Stomach smooth muscle (tissue), 2 donors: ENCODE results near the gene KCNH1.

Source experiments
- H3K27ac ChIP-seq: one replicate; pipeline ENCODE4 v1.7.0; 2013; ENCODE audit warnings: mild to moderate bottlenecking, low read length, inconsistent platforms
- H3K27me3 ChIP-seq, 2 donors: one replicate each; pipeline ENCODE4 v1.7.0; 2013; ENCODE audit warnings: low read length in 2 of 2; ENCODE audit not compliant: insufficient read depth in 2 of 2, control insufficient read depth in 1 of 2
- H3K36me3 ChIP-seq, 2 donors: one replicate each; pipeline ENCODE4 v1.7.0; 2013; ENCODE audit warnings: low read length in 2 of 2; ENCODE audit not compliant: control insufficient read depth in 2 of 2, insufficient read depth in 2 of 2
- H3K4me1 ChIP-seq: one replicate; pipeline ENCODE4 v1.7.0; 2013; ENCODE audit warnings: low read length; ENCODE audit not compliant: control insufficient read depth, insufficient read depth
- H3K4me3 ChIP-seq, 2 donors: one replicate each; pipeline ENCODE4 v1.7.0; 2013; ENCODE audit warnings: low read length in 2 of 2
- H3K9ac ChIP-seq, 2 donors: one replicate each; pipeline ENCODE4 v1.7.0; 2013; ENCODE audit warnings: low read length in 2 of 2, mild to moderate bottlenecking in 1 of 2
- H3K9me3 ChIP-seq, 2 donors: one replicate each; pipeline ENCODE4 v1.7.0; 2013; ENCODE audit warnings: low read length in 2 of 2; ENCODE audit not compliant: control insufficient read depth in 2 of 2
- donor health status: healthy.
- donor health status: Pancreatic carcinoma.

The KCNH1 gene

DNA sequence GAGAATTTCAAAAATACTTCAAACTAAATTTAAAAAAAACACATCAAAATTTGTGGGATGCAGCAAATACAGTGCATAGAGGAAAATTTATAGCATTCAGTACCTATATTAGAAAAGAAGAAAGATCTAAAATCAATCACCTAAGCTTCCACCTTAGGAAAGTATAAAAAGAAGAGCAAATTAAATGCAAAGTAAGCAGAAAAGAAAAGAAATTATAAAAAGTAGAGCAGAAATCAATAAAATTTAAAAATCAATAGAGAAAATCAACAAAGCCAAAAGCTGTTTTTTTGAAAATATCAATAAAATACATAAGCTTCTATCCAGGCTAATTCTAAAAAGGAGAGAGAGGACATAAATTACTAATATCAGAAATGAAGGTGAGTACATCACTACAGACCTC, 255.4 kb downstream of the KCNH1 start:
- H3K9me3 ChIP-seq, result no peaks in the 10 kb centered on the region
- no peak overlapping the region for H3K27ac ChIP-seq
- no peaks in the 10 kb centered on the region for H3K27me3 ChIP-seq
- no peaks in the 10 kb centered on the region for H3K4me1 ChIP-seq
- H3K9ac ChIP-seq, result no peak overlapping the region
- no peaks in the 10 kb centered on the region for H3K36me3 ChIP-seq
- no peak overlapping the region for H3K4me3 ChIP-seq

DNA sequence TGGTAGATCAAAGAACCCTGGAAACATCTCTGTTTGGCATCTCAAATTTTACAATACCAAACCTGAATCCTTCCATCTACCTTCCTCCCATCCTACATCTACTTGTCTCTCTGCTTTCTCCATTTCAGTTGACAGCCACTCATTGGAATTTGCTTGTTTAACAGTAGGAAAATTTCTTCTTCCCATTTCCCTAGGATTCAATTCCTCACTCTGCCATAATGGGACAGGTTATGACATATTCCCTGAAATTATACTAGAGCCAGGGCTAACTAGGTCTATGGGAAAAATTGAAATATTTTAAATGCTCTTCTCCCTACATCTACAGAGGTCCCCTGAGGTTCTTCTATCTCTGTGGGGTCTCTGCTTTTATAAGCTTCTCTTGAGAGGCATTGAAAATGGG, 257.7 kb downstream of the KCNH1 start:
- H3K4me3 ChIP-seq, result no peak overlapping the region
- H3K27ac ChIP-seq, result no peak overlapping the region
- no peaks in the 10 kb centered on the region for H3K4me1 ChIP-seq
- no peaks in the 10 kb centered on the region for H3K27me3 ChIP-seq
- H3K9ac ChIP-seq, result no peak overlapping the region
- H3K36me3 ChIP-seq, result no peaks in the 10 kb centered on the region
- H3K9me3 ChIP-seq, result no peaks in the 10 kb centered on the region

DNA sequence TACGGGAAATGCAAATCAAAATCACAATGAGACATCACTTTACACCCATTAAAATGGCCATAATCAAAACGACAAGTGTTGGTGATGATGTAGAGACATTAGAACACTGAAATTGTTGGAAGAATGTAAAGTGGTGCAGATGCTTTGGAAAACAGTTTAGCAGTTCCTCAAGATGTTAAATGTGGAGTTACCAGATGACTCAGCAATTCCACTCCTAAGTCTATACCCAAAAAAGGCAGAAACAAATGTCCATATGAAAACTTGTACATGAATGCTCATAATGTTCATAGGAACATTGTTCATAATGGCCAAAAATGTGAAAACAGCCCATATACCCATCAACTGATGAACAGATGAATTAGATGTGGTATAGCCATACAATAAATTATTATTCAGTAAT, 267.4 kb downstream of the KCNH1 start:
- Histone ChIP-seq H3K36me3 (no peaks in the 10 kb centered on the region), H3K9me3 (peaks cover 0 to 3% of the 10 kb centered on the region in 2 donors), H3K27ac (no peak overlapping the region), H3K4me3 (no peak overlapping the region), H3K4me1 (no peaks in the 10 kb centered on the region), H3K9ac (no peak overlapping the region), H3K27me3 (no peaks in the 10 kb centered on the region)

- H3K9me3 ChIP-seq, result no peaks in the 10 kb centered on the region
- H3K9ac ChIP-seq, result no peak overlapping the region
- peaks cover 0 to 2% of the 10 kb centered on the region in 2 donors for H3K27me3 ChIP-seq
- H3K4me3 ChIP-seq, result no peak overlapping the region
- H3K36me3 ChIP-seq, result no peaks in the 10 kb centered on the region
- no peak overlapping the region for H3K27ac ChIP-seq
- H3K4me1 ChIP-seq, result no peaks in the 10 kb centered on the region
These were observed 276.2 kb downstream of the KCNH1 start for GRCh38 chr1:210857705-210858104.

DNA sequence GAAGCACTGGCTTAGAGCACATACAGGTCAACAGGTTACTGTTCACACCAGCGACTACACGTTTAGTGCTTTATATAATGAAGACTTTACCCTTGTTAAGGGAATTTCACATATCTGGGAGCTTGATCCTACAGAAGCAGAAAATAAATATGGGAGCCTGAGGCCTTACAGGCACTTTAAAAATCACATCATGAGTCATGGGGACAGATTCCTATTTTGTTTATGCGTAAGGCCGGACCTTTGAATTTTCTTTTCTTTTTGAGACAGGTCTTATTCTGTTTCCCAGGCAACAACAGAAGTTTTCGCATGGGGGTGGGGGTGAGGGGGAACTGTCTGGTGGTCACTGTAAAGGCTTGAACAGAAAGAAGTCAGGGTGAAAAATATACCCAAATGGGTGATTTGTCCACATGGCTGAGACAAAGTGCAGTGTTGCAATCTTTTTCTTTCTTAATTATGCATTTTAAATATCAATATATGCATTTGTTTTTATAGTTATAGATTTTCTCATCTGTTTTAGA, 276.7 kb downstream of the KCNH1 start:
- H3K9me3 ChIP-seq, result no peaks in the 10 kb centered on the region
- H3K4me3 ChIP-seq, result no peak overlapping the region
- peaks cover 0 to 2% of the 10 kb centered on the region in 2 donors for H3K27me3 ChIP-seq
- no peaks in the 10 kb centered on the region for H3K4me1 ChIP-seq
- no peak overlapping the region for H3K27ac ChIP-seq
- H3K36me3 ChIP-seq, result no peaks in the 10 kb centered on the region
- no peak overlapping the region for H3K9ac ChIP-seq

GRCh38 chr1:210855440-210855839, 278.5 kb downstream of the KCNH1 start:
- H3K36me3 ChIP-seq, result no peaks in the 10 kb centered on the region
- no peak overlapping the region for H3K4me3 ChIP-seq
- H3K4me1 ChIP-seq, result no peaks in the 10 kb centered on the region
- no peak overlapping the region for H3K9ac ChIP-seq
- H3K27me3 ChIP-seq, result peaks cover 0 to 2% of the 10 kb centered on the region in 2 donors
- H3K9me3 ChIP-seq, result no peaks in the 10 kb centered on the region
- no peak overlapping the region for H3K27ac ChIP-seq

- Histone ChIP-seq H3K9me3 (no peaks in the 10 kb centered on the region), H3K36me3 (no peaks in the 10 kb centered on the region), H3K4me3 (no peak overlapping the region), H3K27me3 (peaks cover 0 to 2% of the 10 kb centered on the region in 2 donors), H3K9ac (no peak overlapping the region), H3K4me1 (no peaks in the 10 kb centered on the region), H3K27ac (no peak overlapping the region)
These were observed 280.7 kb downstream of the KCNH1 start for GRCh38 chr1:210853276-210853675.

GRCh38 chr1:210850556-210850955, 283.4 kb downstream of the KCNH1 start:
- no peak overlapping the region for H3K9ac ChIP-seq
- H3K4me3 ChIP-seq, result no peak overlapping the region
- H3K27me3 ChIP-seq, result peaks cover 0 to 2% of the 10 kb centered on the region in 2 donors
- no peaks in the 10 kb centered on the region for H3K36me3 ChIP-seq
- no peaks in the 10 kb centered on the region for H3K4me1 ChIP-seq
- H3K9me3 ChIP-seq, result no peaks in the 10 kb centered on the region
- H3K27ac ChIP-seq, result no peak overlapping the region

DNA sequence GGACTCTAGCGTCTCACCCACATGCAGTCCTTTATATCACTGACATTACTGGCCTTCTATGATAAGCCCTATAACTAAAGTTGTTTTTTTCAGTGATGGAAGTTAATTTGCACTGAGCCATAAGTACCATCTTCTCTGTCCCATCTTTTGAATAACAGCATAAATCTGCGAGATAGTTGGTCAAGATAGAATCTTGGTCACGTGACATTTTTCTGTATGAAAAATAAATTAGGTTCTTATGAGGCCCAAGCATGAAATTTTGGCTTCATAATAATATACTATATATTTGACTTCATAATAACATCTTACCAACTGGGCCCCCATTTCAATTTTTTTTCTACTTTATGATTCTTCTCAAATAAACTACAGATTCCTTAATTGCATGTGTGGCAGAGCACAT, 285.5 kb downstream of the KCNH1 start:
- no peaks in the 10 kb centered on the region for H3K27me3 ChIP-seq
- H3K36me3 ChIP-seq, result no peaks in the 10 kb centered on the region
- no peaks in the 10 kb centered on the region for H3K4me1 ChIP-seq
- H3K9me3 ChIP-seq, result no peaks in the 10 kb centered on the region
- H3K4me3 ChIP-seq, result no peak overlapping the region
- no peak overlapping the region for H3K9ac ChIP-seq
- H3K27ac ChIP-seq, result no peak overlapping the region

DNA sequence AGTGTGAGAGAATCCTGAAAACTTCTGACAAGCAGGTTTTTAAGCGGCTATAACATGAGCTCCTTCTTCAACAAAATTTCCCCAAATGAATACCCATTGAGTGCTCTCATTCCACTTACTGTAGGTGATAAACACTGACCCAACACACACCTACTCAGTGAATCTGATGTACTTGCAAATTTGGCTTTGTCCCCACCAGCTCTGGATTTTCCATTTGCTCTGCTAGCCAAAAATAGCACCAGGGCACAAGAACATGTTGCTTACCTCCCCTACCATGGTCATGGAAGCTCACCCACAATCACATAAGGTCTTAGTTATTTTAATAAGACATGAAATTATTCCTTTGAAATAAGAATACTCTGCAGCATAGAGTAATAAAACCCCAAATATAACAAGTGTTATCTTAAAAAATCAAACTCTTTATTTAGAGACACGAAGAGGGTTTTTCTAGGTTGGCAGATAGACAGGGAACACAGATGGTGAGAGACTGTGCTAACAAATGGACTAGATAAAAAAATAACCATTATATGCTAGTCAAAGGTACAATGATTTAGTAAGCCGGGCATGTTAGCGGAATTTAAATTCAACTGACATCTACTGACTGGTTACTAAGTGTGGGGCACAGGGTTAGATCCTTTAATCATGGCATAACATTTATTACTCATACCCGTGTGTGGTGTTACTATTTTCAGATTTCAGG, 291.9 kb downstream of the KCNH1 start:
- Histone ChIP-seq H3K4me1 (no peaks in the 10 kb centered on the region), H3K4me3 (no peak overlapping the region), H3K9me3 (no peaks in the 10 kb centered on the region), H3K27me3 (no peaks in the 10 kb centered on the region), H3K36me3 (no peaks in the 10 kb centered on the region), H3K9ac (no peak overlapping the region), H3K27ac (no peak overlapping the region)
